ENCODE data around the gene RELL2.

RELL2 gene

GRCh38 chr5:141672841-141673813, 36.3 kb downstream of the RELL2 start:
- no peak overlapping the region for H3K27ac ChIP-seq
- no peak for TF ChIP-seq CTCF (conservative IDR thresholded peaks at IDR 0.05)

GRCh38 chr5:141674747-141675146, 38.0 kb downstream of the RELL2 start:
- no peak for TF ChIP-seq CTCF (conservative IDR thresholded peaks at IDR 0.05)
- no peak overlapping the region for H3K27ac ChIP-seq

GRCh38 chr5:141675672-141676071, 38.9 kb downstream of the RELL2 start:
- TF ChIP-seq CTCF (conservative IDR thresholded peaks at IDR 0.05), result no peak
- H3K27ac ChIP-seq, result no peak overlapping the region

- TF ChIP-seq CTCF (conservative IDR thresholded peaks at IDR 0.05), result 0 out of 2 replicates have a peak, but pooled peaks have one; percentile 9
- H3K27ac ChIP-seq, result no peak overlapping the region
Observed at GRCh38 chr5:141677415-141677814, 40.6 kb downstream of the RELL2 start.

- TF ChIP-seq CTCF (conservative IDR thresholded peaks at IDR 0.05), result no peak
Observed at GRCh38 chr5:141680178-141680577, 43.4 kb downstream of the RELL2 start.

GRCh38 chr5:141680751-141681201, 44.0 kb downstream of the RELL2 start:
- peak overlapping the region; percentile 94 for H3K27ac ChIP-seq
- TF ChIP-seq CTCF (conservative IDR thresholded peaks at IDR 0.05), result no peak

More at GRCh38 chr5:141680178-141680577, 43.4 kb downstream of the RELL2 start:
- peak overlapping the region; percentile 94 for H3K27ac ChIP-seq

- peak overlapping the region; percentile 94 for H3K27ac ChIP-seq
- TF ChIP-seq CTCF (conservative IDR thresholded peaks at IDR 0.05), result no peak
Observed at GRCh38 chr5:141681295-141681694, 44.5 kb downstream of the RELL2 start.
